MM.1S (cell line): ENCODE measurements around the gene SUSD4.

Experiments
- DNase-seq: peaks from one replicate; pipeline ENCODE4 v3.0.0-alpha.2; 2015
- H2AFZ ChIP-seq: fragments of 300-600 bp; sonication (generic); 2 replicates; pipeline ENCODE4 v1.6.0; 2016; ENCODE audit warnings: antibody characterized with exemption, low read length
- H3F3A ChIP-seq: fragments of 300-600 bp; sonication (generic); 2 replicates; pipeline ENCODE4 v1.6.1; 2016; ENCODE audit warnings: mild to moderate bottlenecking, antibody characterized with exemption, low read length, moderate library complexity, mixed read lengths; ENCODE audit not compliant: insufficient read depth
- H3K27ac ChIP-seq: fragments of 300-600 bp; sonication (generic); 2 replicates; pipeline ENCODE4 v1.5.1; 2016; ENCODE audit warnings: mild to moderate bottlenecking, low read length
- H3K27me3 ChIP-seq: fragments of 300-600 bp; sonication (generic); replicated peaks from 2 replicates; pipeline ENCODE4 v1.6.0; 2016; ENCODE audit warnings: low read length; ENCODE audit not compliant: insufficient read depth
- H3K36me3 ChIP-seq: fragments of 300-600 bp; sonication (generic); replicated peaks from 2 replicates; pipeline ENCODE4 v1.6.1; 2016; ENCODE audit warnings: mild to moderate bottlenecking, low read length, mixed read lengths; ENCODE audit not compliant: insufficient read depth
- H3K4me1 ChIP-seq: fragments of 300-600 bp; sonication (generic); 2 replicates; pipeline ENCODE4 v1.6.1; 2016; ENCODE audit warnings: low read length, mixed read lengths
- H3K4me2 ChIP-seq: fragments of 300-600 bp; sonication (generic); 2 replicates; pipeline ENCODE4 v1.6.0; 2016; ENCODE audit warnings: low read depth, low read length
- H3K4me3 ChIP-seq: fragments of 300-600 bp; sonication (generic); 2 replicates; pipeline ENCODE4 v1.5.1; 2016; ENCODE audit warnings: low read length, mixed read lengths
- H3K79me2 ChIP-seq: fragments of 300-600 bp; sonication (generic); 2 replicates; pipeline ENCODE4 v1.6.1; 2016; ENCODE audit warnings: mixed run types, low read length, mixed read lengths
- H3K9ac ChIP-seq: fragments of 300-600 bp; sonication (generic); 2 replicates; pipeline ENCODE4 v1.6.1; 2016; ENCODE audit warnings: low read length, mixed read lengths
- H3K9me2 ChIP-seq: fragments of 300-600 bp; sonication (generic); replicated peaks from 2 replicates; pipeline ENCODE4 v1.6.1; 2016; ENCODE audit warnings: mild to moderate bottlenecking, low read length, mixed read lengths; ENCODE audit not compliant: insufficient read depth
- H3K9me3 ChIP-seq: fragments of 300-600 bp; sonication (generic); replicated peaks from 2 replicates; pipeline ENCODE4 v1.6.1; 2016; ENCODE audit warnings: mild to moderate bottlenecking, low read length, mixed read lengths; ENCODE audit not compliant: insufficient read depth
- H4K20me1 ChIP-seq: fragments of 300-600 bp; sonication (generic); 2 replicates; pipeline ENCODE4 v1.6.1; 2016; ENCODE audit warnings: mild to moderate bottlenecking, low read length, moderate library complexity, mixed read lengths; ENCODE audit not compliant: insufficient read depth
- EZH2 ChIP-seq: fragments of 300-600 bp; sonication (generic); optimal IDR thresholded peaks from 2 replicates; pipeline ENCODE3; 2017; ENCODE audit warnings: low read depth, mild to moderate bottlenecking, antibody characterized with exemption, low read length, mixed read lengths
- EZH2phosphoT487 ChIP-seq: fragments of 300-600 bp; sonication (generic); IDR thresholded peaks from 2 replicates; pipeline ENCODE4 v1.6.1; 2018; ENCODE audit warnings: antibody characterized with exemption, low read length
- TF ChIP-seq, protein P1 (sequence below): fragments of 300-600 bp; sonication (generic); IDR thresholded peaks from 2 replicates; pipeline ENCODE4 v1.5.1; 2016; ENCODE audit warnings: antibody characterized with exemption, low read length, mixed read lengths

The SUSD4 gene

DNA sequence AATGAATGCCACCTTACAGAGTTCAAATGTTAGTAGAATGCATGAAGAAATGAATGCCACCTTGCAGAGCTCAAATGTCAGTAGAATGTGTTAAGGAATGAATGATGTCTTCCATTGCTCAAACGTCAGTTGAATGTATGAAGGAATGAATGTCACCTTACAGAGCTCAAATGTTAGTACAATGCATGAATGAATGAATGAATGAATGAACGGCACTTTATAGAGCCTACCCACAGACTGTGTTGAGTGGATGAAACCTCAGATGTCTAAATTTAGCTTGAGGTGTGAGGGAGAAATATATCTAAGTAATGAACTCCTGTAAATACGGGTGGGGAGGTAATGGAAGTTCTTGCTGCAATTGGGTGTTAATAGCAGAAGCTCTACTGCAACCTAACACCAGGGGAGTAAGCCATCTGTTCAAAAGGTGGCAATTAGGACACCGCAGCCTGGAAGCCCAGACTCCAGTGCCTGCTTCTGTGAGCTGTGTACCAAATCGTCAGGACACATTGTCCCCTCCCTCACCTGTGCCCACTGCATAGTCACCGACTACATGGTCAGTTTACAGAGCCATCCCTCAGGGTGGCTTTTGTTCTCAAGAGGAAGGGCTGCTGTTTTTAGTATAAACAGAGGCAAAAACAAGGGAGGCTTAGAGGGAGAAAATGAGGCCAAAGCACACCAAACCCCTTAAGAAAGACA lies 26.7 kb downstream of the SUSD4 start:
- H3K79me2 ChIP-seq, result no peaks in the 10 kb centered on the region
- no peaks in the 10 kb centered on the region for H3K36me3 ChIP-seq
- H3K27me3 ChIP-seq, result no peaks in the 10 kb centered on the region
- no peak for TF ChIP-seq EZH2phosphoT487
- TF ChIP-seq, protein P1, sequence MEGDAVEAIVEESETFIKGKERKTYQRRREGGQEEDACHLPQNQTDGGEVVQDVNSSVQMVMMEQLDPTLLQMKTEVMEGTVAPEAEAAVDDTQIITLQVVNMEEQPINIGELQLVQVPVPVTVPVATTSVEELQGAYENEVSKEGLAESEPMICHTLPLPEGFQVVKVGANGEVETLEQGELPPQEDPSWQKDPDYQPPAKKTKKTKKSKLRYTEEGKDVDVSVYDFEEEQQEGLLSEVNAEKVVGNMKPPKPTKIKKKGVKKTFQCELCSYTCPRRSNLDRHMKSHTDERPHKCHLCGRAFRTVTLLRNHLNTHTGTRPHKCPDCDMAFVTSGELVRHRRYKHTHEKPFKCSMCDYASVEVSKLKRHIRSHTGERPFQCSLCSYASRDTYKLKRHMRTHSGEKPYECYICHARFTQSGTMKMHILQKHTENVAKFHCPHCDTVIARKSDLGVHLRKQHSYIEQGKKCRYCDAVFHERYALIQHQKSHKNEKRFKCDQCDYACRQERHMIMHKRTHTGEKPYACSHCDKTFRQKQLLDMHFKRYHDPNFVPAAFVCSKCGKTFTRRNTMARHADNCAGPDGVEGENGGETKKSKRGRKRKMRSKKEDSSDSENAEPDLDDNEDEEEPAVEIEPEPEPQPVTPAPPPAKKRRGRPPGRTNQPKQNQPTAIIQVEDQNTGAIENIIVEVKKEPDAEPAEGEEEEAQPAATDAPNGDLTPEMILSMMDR, result no peak
- TF ChIP-seq EZH2, result no peak
- H2AFZ ChIP-seq, result no peak overlapping the region
- no peaks in the 10 kb centered on the region for H3F3A ChIP-seq
- no peaks in the 10 kb centered on the region for H3K4me1 ChIP-seq
- H3K9me3 ChIP-seq, result no peaks in the 10 kb centered on the region
- H3K4me2 ChIP-seq, result no peak overlapping the region
- no peak overlapping the region for H3K4me3 ChIP-seq
- no peaks in the 10 kb centered on the region for H3K9me2 ChIP-seq
- H4K20me1 ChIP-seq, result no peaks in the 10 kb centered on the region
- H3K27ac ChIP-seq, result no peak overlapping the region
- H3K9ac ChIP-seq, result no peak overlapping the region
- no peak for DNase-seq

- Histone ChIP-seq H3K4me2 (no peak overlapping the region), H3K4me1 (no peaks in the 10 kb centered on the region), H3K9me2 (no peaks in the 10 kb centered on the region), H3K4me3 (no peak overlapping the region), H3K36me3 (no peaks in the 10 kb centered on the region), H3K9ac (no peak overlapping the region), H3K79me2 (no peaks in the 10 kb centered on the region), H3F3A (no peaks in the 10 kb centered on the region), H2AFZ (no peak overlapping the region), H3K27me3 (no peaks in the 10 kb centered on the region), H4K20me1 (no peaks in the 10 kb centered on the region), H3K9me3 (no peaks in the 10 kb centered on the region), H3K27ac (no peak overlapping the region)
- DNase-seq, result no peak
- TF ChIP-seq, protein P1, result no peak
- TF ChIP-seq EZH2, result no peak
- no peak for TF ChIP-seq EZH2phosphoT487
Observed at GRCh38 chr1:223334156-223334555, 29.8 kb downstream of the SUSD4 start.

DNA sequence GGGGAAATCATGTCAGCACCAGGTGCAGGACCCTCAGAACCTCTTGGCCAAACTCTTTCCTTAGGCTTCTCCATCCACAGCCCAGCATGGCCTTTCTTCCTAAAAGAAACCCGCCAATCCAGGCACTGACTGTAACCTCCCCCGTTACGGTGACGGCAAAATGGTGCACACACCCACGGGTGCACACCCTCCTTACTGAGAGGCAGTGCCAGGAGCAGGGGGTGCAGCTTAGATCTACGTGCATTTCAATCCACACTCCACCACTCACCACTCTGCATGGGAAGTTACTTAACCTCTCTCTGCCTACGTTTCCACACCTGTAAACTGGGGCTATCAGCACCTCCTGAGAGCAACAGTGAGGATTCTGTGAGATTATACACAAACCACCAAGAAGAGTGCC lies 31.0 kb downstream of the SUSD4 start:
- no peaks in the 10 kb centered on the region for H3K27me3 ChIP-seq
- no peak overlapping the region for H3K4me2 ChIP-seq
- no peaks in the 10 kb centered on the region for H3K4me1 ChIP-seq
- H3K9me2 ChIP-seq, result no peaks in the 10 kb centered on the region
- no peak overlapping the region for H3K9ac ChIP-seq
- DNase-seq, result no peak
- no peaks in the 10 kb centered on the region for H3K9me3 ChIP-seq
- no peak for TF ChIP-seq EZH2phosphoT487
- TF ChIP-seq, protein P1, result no peak
- TF ChIP-seq EZH2, result no peak
- no peaks in the 10 kb centered on the region for H4K20me1 ChIP-seq
- no peaks in the 10 kb centered on the region for H3K79me2 ChIP-seq
- H2AFZ ChIP-seq, result no peak overlapping the region
- H3K36me3 ChIP-seq, result no peaks in the 10 kb centered on the region
- H3K27ac ChIP-seq, result no peak overlapping the region
- H3K4me3 ChIP-seq, result no peak overlapping the region
- no peaks in the 10 kb centered on the region for H3F3A ChIP-seq
